PC-9 (cell line): ENCODE results near the gene TIMM17B. TPM values are rescaled to one million over a fixed set of nuclear protein-coding genes. Genes with fewer than 3 reads are reported as not detected.

Experiments
- BruUV-seq: library from RNA; stranded (reverse); fragments of 400-500 nt; replicated peaks from 2 replicates; lab custom pipeline; 2021; lab: Mats Ljungman, UMichigan
- CTCF ChIA-PET: fragments of 300-600 bp; sonication (Branson Sonifier 250); formaldehyde crosslinking; loops from one replicate; lab custom pipeline; 2022; ENCODE audit warnings: antibody characterized with exemption; lab: Charles Lee
- POLR2A ChIA-PET: fragments of 300-600 bp; sonication (Branson Sonifier 250); formaldehyde crosslinking; loops from one replicate; lab custom pipeline; 2022; ENCODE audit warnings: antibody characterized with exemption; ENCODE audit not compliant: unreplicated experiment; lab: Charles Lee
- DNase-seq, 2 experiments: peaks; one replicate each; pipeline versions ENCODE4 v3.0.0 to v3.0.0-alpha.2; 2015 to 2022; ENCODE audit warnings: mixed read lengths in 1 of 2
- H2AFZ ChIP-seq: fragments of 200-600 bp; sonication (generic); 2 replicates; pipeline ENCODE4 v1.8.1; 2017; ENCODE audit warnings: antibody characterized with exemption
- H3F3A ChIP-seq: fragments of 200-600 bp; sonication (generic); 2 replicates; pipeline ENCODE4 v1.8.1; 2017; ENCODE audit warnings: antibody characterized with exemption, mild to moderate bottlenecking, low read depth; ENCODE audit not compliant: insufficient read depth
- H3K27ac ChIP-seq: fragments of 200-600 bp; sonication (generic); 2 replicates; pipeline ENCODE4 v1.6.1; 2016; ENCODE audit warnings: mixed run types
- H3K27me3 ChIP-seq: fragments of 200-600 bp; sonication (generic); 2 replicates; pipeline ENCODE4 v1.6.1; 2016; ENCODE audit warnings: low read depth, mixed run types; ENCODE audit not compliant: insufficient read depth
- H3K36me3 ChIP-seq: fragments of 200-600 bp; sonication (generic); 2 replicates; pipeline ENCODE4 v1.6.1; 2016; ENCODE audit warnings: low read depth, mixed run types
- H3K4me1 ChIP-seq: fragments of 200-600 bp; sonication (generic); replicated peaks from 2 replicates; pipeline ENCODE4 v1.6.1; 2016; ENCODE audit warnings: mixed run types; ENCODE audit not compliant: insufficient read depth
- H3K4me2 ChIP-seq: fragments of 200-600 bp; sonication (generic); 2 replicates; pipeline ENCODE4 v1.6.1; 2017; ENCODE audit warnings: mixed run types
- H3K4me3 ChIP-seq: fragments of 200-600 bp; sonication (generic); 2 replicates; pipeline ENCODE4 v1.6.1; 2016; ENCODE audit warnings: mixed run types
- H3K79me2 ChIP-seq: fragments of 200-600 bp; sonication (generic); 2 replicates; pipeline ENCODE4 v1.6.1; 2017; ENCODE audit warnings: low read depth, mixed run types
- H3K9me2 ChIP-seq: fragments of 200-600 bp; sonication (generic); 2 replicates; pipeline ENCODE4 v1.8.1; 2017; ENCODE audit warnings: mild to moderate bottlenecking; ENCODE audit not compliant: insufficient read depth
- H3K9me3 ChIP-seq: fragments of 200-600 bp; sonication (generic); 2 replicates; pipeline ENCODE4 v1.8.1; 2016; ENCODE audit warnings: low read depth; ENCODE audit not compliant: insufficient read depth
- H4K20me1 ChIP-seq: fragments of 200-600 bp; sonication (generic); 2 replicates; pipeline ENCODE4 v1.8.1; 2017; ENCODE audit not compliant: insufficient read depth
- EZH2 ChIP-seq: fragments of 200-600 bp; sonication (generic); IDR thresholded peaks from 2 replicates; pipeline ENCODE4 v1.8.0; 2017; ENCODE audit warnings: antibody characterized with exemption, low read depth
- intact Hi-C: fragments of 100-400 bp; cut with micrococcal nuclease; formaldehyde crosslinking; loops from one replicate; pipeline ENCODE4 v1.10.0; 2022; ENCODE audit not compliant: unreplicated experiment
- total RNA-seq: library from RNA; stranded (reverse); gene quantifications from 2 replicates; pipeline ENCODE4 v1.2.3, GENCODE V29; 2021
- TF ChIP-seq, protein P1 (sequence below): fragments of 200-600 bp; sonication (generic); conservative IDR thresholded peaks from 2 replicates; pipeline ENCODE4 v1.6.1; 2017; ENCODE audit warnings: mixed run types, antibody characterized with exemption, mild to moderate bottlenecking, moderate library complexity

Gene TIMM17B
- total RNA-seq, 1 experiment from 2014 or later: 44.9 TPM

- no peak overlapping the region for H3K27ac ChIP-seq
- no peaks in the 10 kb centered on the region for H3K4me1 ChIP-seq
- TF ChIP-seq EZH2: no peak
- TF ChIP-seq, protein P1, sequence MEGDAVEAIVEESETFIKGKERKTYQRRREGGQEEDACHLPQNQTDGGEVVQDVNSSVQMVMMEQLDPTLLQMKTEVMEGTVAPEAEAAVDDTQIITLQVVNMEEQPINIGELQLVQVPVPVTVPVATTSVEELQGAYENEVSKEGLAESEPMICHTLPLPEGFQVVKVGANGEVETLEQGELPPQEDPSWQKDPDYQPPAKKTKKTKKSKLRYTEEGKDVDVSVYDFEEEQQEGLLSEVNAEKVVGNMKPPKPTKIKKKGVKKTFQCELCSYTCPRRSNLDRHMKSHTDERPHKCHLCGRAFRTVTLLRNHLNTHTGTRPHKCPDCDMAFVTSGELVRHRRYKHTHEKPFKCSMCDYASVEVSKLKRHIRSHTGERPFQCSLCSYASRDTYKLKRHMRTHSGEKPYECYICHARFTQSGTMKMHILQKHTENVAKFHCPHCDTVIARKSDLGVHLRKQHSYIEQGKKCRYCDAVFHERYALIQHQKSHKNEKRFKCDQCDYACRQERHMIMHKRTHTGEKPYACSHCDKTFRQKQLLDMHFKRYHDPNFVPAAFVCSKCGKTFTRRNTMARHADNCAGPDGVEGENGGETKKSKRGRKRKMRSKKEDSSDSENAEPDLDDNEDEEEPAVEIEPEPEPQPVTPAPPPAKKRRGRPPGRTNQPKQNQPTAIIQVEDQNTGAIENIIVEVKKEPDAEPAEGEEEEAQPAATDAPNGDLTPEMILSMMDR: no peak
- H2AFZ ChIP-seq: no peak overlapping the region
- H3K79me2 ChIP-seq: peaks cover 7% of the 10 kb centered on the region; the same call in 1 of the 2 replicates
- no TSS peak for BruUV-seq
- H3K9me2 ChIP-seq: no peaks in the 10 kb centered on the region
- intact Hi-C loops: no loop called here
- CTCF ChIA-PET: no interaction called here
- H4K20me1 ChIP-seq: no peaks in the 10 kb centered on the region
- H3K36me3 ChIP-seq: no peaks in the 10 kb centered on the region
- H3K4me2 ChIP-seq: no peak overlapping the region
- no peak overlapping the region for H3K4me3 ChIP-seq
- POLR2A ChIA-PET: no interaction called here
- H3K9me3 ChIP-seq: no peaks in the 10 kb centered on the region
- DNase-seq: no peak
- no peaks in the 10 kb centered on the region for H3F3A ChIP-seq
- no peaks in the 10 kb centered on the region for H3K27me3 ChIP-seq
These were observed 6.6 kb upstream of the TIMM17B start for GRCh38 chrX:48904180-48904579.

DNA sequence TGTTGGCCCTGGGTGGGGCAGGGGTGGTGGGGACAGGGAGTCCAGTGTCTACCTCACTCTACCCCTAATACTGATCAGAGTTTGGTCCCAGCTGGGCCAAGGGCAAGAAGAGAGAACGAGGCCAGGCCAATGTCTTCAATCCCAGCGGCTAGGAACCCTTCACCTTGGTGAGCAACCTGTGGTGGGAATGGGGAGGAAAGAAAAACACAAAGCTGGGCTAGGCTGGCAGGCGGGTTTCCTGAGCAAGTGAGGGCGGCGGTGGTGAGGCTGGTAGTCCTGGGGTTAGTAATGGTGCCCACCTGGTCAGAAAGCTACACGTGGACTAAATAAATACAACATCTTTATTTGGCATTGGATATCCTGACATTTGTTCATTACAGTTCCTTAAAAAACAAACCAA is 5.7 kb upstream of the TIMM17B start:
- H3K36me3 ChIP-seq: no peaks in the 10 kb centered on the region

GRCh38 chrX:48902776-48903175 is 5.2 kb upstream of the TIMM17B start:
- Histone ChIP-seq H4K20me1 (no peaks in the 10 kb centered on the region), H3K79me2 (peaks cover 10% of the 10 kb centered on the region; the same call in 1 of the 2 replicates), H3K27me3 (no peaks in the 10 kb centered on the region), H2AFZ (no peak overlapping the region), H3K4me3 (no peak overlapping the region), H3K4me1 (no peaks in the 10 kb centered on the region), H3K36me3 (no peaks in the 10 kb centered on the region), H3K9me2 (no peaks in the 10 kb centered on the region), H3K4me2 (no peak overlapping the region), H3K9me3 (no peaks in the 10 kb centered on the region), H3F3A (no peaks in the 10 kb centered on the region), H3K27ac (no peak overlapping the region)
- TF ChIP-seq EZH2: no peak
- TF ChIP-seq, protein P1: no peak
- BruUV-seq: no TSS peak
- DNase-seq: no peak
- POLR2A ChIA-PET: interaction anchor here (0.6 kb wide), 1 partner anchor 36 kb away, joined by 4 read pairs; no protein-coding TSS in a partner anchor
- intact Hi-C loops: no loop called here
- CTCF ChIA-PET: no interaction called here

More for the DNA sequence above, 5.7 kb upstream of the TIMM17B start:
- no peaks in the 10 kb centered on the region for H3K9me2 ChIP-seq
- no peak for TF ChIP-seq EZH2
- TF ChIP-seq, protein P1: no peak
- H3K27me3 ChIP-seq: no peaks in the 10 kb centered on the region
- H3F3A ChIP-seq: no peaks in the 10 kb centered on the region
- H3K4me1 ChIP-seq: no peaks in the 10 kb centered on the region
- H2AFZ ChIP-seq: no peak overlapping the region
- H3K9me3 ChIP-seq: no peaks in the 10 kb centered on the region
- H4K20me1 ChIP-seq: no peaks in the 10 kb centered on the region
- no peak overlapping the region for H3K4me2 ChIP-seq
- intact Hi-C loops: no loop called here
- H3K4me3 ChIP-seq: no peak overlapping the region
- peaks cover 9% of the 10 kb centered on the region; the same call in 1 of the 2 replicates for H3K79me2 ChIP-seq
- no peak for DNase-seq
- no TSS peak for BruUV-seq
- H3K27ac ChIP-seq: no peak overlapping the region
- POLR2A ChIA-PET: interaction anchor here (0.6 kb wide), 1 partner anchor 36 kb away, joined by 4 read pairs; no protein-coding TSS in a partner anchor
- CTCF ChIA-PET: no interaction called here
